Bronchial epithelial cell (primary cell): ENCODE data around the gene B4GALNT2. TPM values are rescaled to one million over a fixed set of nuclear protein-coding genes. Genes with fewer than 3 reads are reported as not detected.

Experiments
- DNase-seq: peaks from one replicate; pipeline ENCODE4 v3.0.0-alpha.2; 2010; ENCODE audit warnings: low read depth
- FAIRE-seq: peaks from 2 replicates; lab custom pipeline; 2011; peaks lifted over from hg19 to GRCh38; lab: Jason Lieb, UNC
- H3K27me3 ChIP-seq: 2 replicates; pipeline ENCODE4 v1.5.1; 2011; ENCODE audit warnings: low read length; ENCODE audit not compliant: control insufficient read depth, insufficient read depth
- H3K36me3 ChIP-seq: 2 replicates; pipeline ENCODE4 v1.5.1; 2011; ENCODE audit warnings: low read length; ENCODE audit not compliant: control insufficient read depth, insufficient read depth
- H3K4me3 ChIP-seq: 2 replicates; pipeline ENCODE4 v1.5.1; 2011; ENCODE audit warnings: mild to moderate bottlenecking, low read depth, low read length, control low read depth
- total RNA-seq: library from RNA; depleted of rRNA; stranded (reverse); fragments of >200 nt; gene quantifications from 2 replicates; pipeline ENCODE4 v1.2.1, GENCODE V29; 2014
- TF ChIP-seq, protein P1 (sequence below): IDR thresholded peaks from 2 replicates; pipeline ENCODE4 v1.5.1; 2011; ENCODE audit warnings: mild to moderate bottlenecking, moderate library complexity, low read length, control low read depth, inconsistent platforms; ENCODE audit not compliant: insufficient read depth, severe bottlenecking

Gene B4GALNT2
- total RNA-seq, 1 donor from 2014 or later, result 4.2 TPM

DNA sequence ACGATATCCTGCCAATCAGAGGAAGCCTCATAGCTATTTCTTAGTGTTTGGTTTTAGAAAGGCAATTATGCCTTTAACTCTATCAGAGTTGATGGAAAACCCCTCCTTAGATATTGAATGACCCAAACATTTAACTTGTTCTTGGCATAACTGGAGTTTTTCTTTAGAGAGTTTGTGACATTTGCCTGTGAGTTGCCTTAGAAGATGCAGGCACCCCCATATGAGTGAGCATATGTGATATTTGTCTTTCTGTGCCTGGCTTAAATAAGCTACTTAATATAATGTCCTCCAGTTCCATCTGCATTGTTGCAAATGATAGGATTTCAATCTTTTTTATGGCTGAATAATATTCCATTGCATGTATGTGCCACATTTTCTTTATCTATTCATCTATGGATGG, 19.6 kb upstream of the B4GALNT2 start:
- FAIRE-seq, result no peak
- no peaks in the 10 kb centered on the region for H3K27me3 ChIP-seq
- H3K36me3 ChIP-seq, result no peaks in the 10 kb centered on the region
- TF ChIP-seq, protein P1, sequence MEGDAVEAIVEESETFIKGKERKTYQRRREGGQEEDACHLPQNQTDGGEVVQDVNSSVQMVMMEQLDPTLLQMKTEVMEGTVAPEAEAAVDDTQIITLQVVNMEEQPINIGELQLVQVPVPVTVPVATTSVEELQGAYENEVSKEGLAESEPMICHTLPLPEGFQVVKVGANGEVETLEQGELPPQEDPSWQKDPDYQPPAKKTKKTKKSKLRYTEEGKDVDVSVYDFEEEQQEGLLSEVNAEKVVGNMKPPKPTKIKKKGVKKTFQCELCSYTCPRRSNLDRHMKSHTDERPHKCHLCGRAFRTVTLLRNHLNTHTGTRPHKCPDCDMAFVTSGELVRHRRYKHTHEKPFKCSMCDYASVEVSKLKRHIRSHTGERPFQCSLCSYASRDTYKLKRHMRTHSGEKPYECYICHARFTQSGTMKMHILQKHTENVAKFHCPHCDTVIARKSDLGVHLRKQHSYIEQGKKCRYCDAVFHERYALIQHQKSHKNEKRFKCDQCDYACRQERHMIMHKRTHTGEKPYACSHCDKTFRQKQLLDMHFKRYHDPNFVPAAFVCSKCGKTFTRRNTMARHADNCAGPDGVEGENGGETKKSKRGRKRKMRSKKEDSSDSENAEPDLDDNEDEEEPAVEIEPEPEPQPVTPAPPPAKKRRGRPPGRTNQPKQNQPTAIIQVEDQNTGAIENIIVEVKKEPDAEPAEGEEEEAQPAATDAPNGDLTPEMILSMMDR, result no peak
- no peak overlapping the region for H3K4me3 ChIP-seq
- DNase-seq, result no peak

DNA sequence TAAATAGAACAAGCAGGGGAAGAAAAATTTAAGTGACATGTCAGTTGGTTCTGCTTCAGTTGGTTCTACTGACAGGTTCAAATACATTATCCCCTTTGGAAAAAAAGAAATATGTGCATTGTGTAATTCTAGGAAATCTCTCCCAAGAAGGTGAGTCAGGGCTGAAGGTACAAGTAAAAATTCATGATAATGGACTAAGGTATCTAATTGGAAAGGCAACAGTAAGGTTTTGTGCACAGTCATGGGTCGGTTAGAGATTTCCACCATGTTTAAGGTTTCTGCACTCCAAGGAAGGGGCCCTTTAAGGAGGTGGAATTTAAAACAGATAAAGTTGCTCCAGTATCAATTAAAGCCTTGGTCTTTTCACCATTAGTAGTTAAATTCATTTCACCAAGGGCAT, 17.9 kb upstream of the B4GALNT2 start:
- Histone ChIP-seq H3K36me3 (no peaks in the 10 kb centered on the region), H3K27me3 (no peaks in the 10 kb centered on the region), H3K4me3 (no peak overlapping the region)
- DNase-seq (peak; percentile 65), FAIRE-seq (no peak)
- TF ChIP-seq, protein P1, result no peak

DNA sequence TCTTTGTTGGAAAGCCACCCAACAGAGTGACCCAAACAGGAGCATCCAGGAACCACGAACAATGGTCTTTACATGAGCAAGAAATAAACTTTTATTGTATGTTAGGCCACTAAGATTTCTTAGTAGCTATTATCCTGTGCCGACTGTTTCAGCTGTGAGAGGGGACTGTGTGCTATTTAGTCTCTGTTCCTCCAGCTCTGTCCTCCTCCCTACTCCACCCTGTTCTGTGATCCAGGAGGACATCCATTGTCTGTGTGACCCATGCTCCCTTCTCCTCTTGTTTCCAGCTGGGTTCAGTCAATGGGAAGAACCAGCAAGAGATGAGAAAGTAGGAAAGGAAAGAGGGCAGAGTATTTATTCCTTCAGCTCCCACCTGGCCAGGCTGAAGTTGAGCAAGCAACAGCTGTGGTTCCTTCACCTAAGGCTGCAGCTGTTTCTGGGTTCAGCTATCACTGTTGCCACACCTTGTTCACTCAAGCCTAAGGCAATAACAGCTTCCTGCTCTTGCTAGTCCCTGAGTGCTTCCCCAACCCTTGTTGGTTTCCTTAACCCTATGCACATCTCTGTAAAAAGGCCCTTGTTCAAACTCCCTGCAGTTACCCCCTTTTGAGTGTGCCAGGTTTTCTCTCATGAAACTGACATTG, 14.9 kb upstream of the B4GALNT2 start:
- TF ChIP-seq, protein P1, result no peak
- DNase-seq (peak; percentile 78), FAIRE-seq (peak; percentile 28)
- Histone ChIP-seq H3K4me3 (no peak overlapping the region), H3K27me3 (no peaks in the 10 kb centered on the region), H3K36me3 (no peaks in the 10 kb centered on the region)

DNA sequence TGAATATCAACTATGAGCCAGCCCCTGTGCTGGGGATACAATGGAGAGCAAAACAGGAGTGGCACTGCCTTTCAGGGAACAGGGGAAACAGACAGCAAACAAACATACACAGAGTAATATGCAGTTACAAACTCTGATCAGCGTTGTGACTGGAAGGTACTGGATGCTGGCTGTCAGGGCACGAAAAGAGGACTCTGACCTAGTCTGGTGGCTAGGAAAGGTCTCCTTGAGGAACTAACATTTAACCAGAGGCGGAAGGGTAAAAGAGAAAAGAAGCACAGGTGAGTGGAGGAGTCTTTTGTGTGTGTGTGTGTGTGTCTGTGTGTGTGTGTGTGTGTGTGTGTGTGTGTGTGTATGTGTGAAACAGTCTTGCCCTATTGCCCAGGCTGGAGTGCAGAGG, 12.4 kb upstream of the B4GALNT2 start:
- H3K27me3 ChIP-seq, result no peaks in the 10 kb centered on the region

DNA sequence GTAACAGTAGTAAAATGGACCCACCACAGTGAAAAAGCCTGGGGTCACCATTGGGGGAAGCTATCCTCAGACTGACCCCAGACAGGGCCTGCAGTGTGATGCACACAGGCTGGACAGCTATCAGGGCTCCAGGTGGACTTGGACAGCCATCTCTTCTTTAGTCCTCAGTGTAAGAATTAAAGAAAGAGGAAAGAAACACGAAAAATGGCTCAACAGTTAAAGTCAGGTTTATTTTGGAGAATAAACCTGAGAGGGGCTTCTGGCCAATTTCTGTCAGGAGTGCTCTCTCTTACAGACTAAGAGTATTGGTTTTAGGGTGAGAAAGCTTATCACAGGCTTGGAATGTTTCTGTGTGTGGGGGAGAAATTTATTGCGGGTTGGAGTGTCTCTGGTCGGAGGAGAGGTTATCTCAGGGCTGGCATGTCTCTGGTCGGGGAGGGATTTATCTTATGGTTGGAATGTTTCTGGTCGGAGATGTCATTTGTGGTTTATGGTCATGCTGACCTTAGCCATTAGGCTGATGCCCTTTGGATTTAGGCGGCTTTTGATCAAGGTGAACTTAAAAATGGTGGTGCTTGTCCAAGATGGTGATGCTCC, 10.8 kb upstream of the B4GALNT2 start:
- Histone ChIP-seq H3K36me3 (no peaks in the 10 kb centered on the region), H3K27me3 (no peaks in the 10 kb centered on the region), H3K4me3 (no peak overlapping the region)
- DNase-seq (no peak), FAIRE-seq (no peak)
- TF ChIP-seq, protein P1, result no peak

More for the DNA sequence above, 12.4 kb upstream of the B4GALNT2 start:
- TF ChIP-seq, protein P1, result no peak
- Histone ChIP-seq H3K36me3 (no peaks in the 10 kb centered on the region), H3K4me3 (no peak overlapping the region)
- DNase-seq, result no peak
- FAIRE-seq, result no peak
